ENCODE results near the gene AREG.
A peak's percentile ranks its signal among the peaks of the same experiment; 100 is the strongest.

AREG gene

GRCh38 chr4:74464291-74464690, 19.4 kb downstream of the AREG start:
- DNase-seq, result no peak

GRCh38 chr4:74466242-74466641, 21.3 kb downstream of the AREG start:
- no peak for DNase-seq

GRCh38 chr4:74471264-74471663, 26.3 kb downstream of the AREG start:
- no peak for DNase-seq

- DNase-seq, result no peak
Measured at GRCh38 chr4:74473155-74473811, 28.3 kb downstream of the AREG start.

GRCh38 chr4:74474345-74475090, 29.6 kb downstream of the AREG start:
- no peak for DNase-seq

- DNase-seq, result no peak
Measured at GRCh38 chr4:74475091-74475800, 30.3 kb downstream of the AREG start.

GRCh38 chr4:74475946-74476345, 31.0 kb downstream of the AREG start:
- no peak for DNase-seq

GRCh38 chr4:74479009-74479408, 34.1 kb downstream of the AREG start:
- no peak for DNase-seq

- DNase-seq, result no peak
Measured at GRCh38 chr4:74480267-74480666, 35.3 kb downstream of the AREG start.

GRCh38 chr4:74481891-74482609, 37.1 kb downstream of the AREG start:
- no peak for DNase-seq

GRCh38 chr4:74483226-74483911, 38.4 kb downstream of the AREG start:
- no peak for DNase-seq

GRCh38 chr4:74486905-74487304, 42.0 kb downstream of the AREG start:
- no peak for DNase-seq

GRCh38 chr4:74487771-74488170, 42.8 kb downstream of the AREG start:
- no peak for DNase-seq

- DNase-seq, result no peak
Measured at GRCh38 chr4:74490736-74491135, 45.8 kb downstream of the AREG start.

- no peak for DNase-seq
Measured at GRCh38 chr4:74499986-74500781, 55.2 kb downstream of the AREG start.

- DNase-seq, result no peak
Measured at GRCh38 chr4:74501579-74501978, 56.6 kb downstream of the AREG start.

GRCh38 chr4:74503580-74503979, 58.6 kb downstream of the AREG start:
- peak; percentile 86 for DNase-seq

- no peak for DNase-seq
Measured at GRCh38 chr4:74504212-74504611, 59.3 kb downstream of the AREG start.

Measured in suppressor macrophage treated with lipopolysaccharide for 4 hours (primary cell).